A673 (cell line): ENCODE data around the gene KLHDC4. TPM values are rescaled to one million over a fixed set of nuclear protein-coding genes. Genes with fewer than 3 reads are reported as not detected.
"Not testable (repeated sequence)": the region's sequence is repeated elsewhere in the genome, so short reads cannot be mapped to it uniquely, and the experiment has no call there.

Experiments
- BruUV-seq: library from RNA; stranded (reverse); fragments of 400-500 nt; replicated peaks from 2 replicates; lab custom pipeline; 2021; lab: Mats Ljungman, UMichigan
- CTCF ChIA-PET: fragments of 300-600 bp; sonication (Branson Sonifier 250); formaldehyde crosslinking; loops from one replicate; lab custom pipeline; 2022; ENCODE audit warnings: antibody characterized with exemption; lab: Charles Lee
- POLR2A ChIA-PET: fragments of 300-600 bp; sonication (Branson Sonifier 250); formaldehyde crosslinking; loops from one replicate; lab custom pipeline; 2022; ENCODE audit warnings: antibody characterized with exemption; ENCODE audit not compliant: low non-redundant PET; lab: Charles Lee
- DNase-seq: peaks from one replicate; pipeline ENCODE4 v3.0.0-alpha.2; 2015; ENCODE audit warnings: low spot score
- H3K27ac ChIP-seq: fragments of 200-600 bp; sonication (generic); 2 replicates; pipeline ENCODE4 v1.5.1; 2016; ENCODE audit warnings: mixed run types, low read depth, mild to moderate bottlenecking, mixed read lengths, antibody characterized with exemption, low read length; ENCODE audit not compliant: poor library complexity, severe bottlenecking
- H3K27me3 ChIP-seq: fragments of 200-600 bp; sonication (generic); replicated peaks from 2 replicates; pipeline ENCODE4 v1.6.1; 2017; ENCODE audit warnings: mixed run types, low read depth, mild to moderate bottlenecking, mixed read lengths, antibody characterized with exemption, low read length; ENCODE audit not compliant: insufficient read depth, poor library complexity
- H3K36me3 ChIP-seq: fragments of 200-600 bp; sonication (generic); 2 replicates; pipeline ENCODE4 v1.6.1; 2016; ENCODE audit warnings: mixed run types, mild to moderate bottlenecking, mixed read lengths, antibody characterized with exemption, low read length; ENCODE audit not compliant: insufficient read depth, poor library complexity, severe bottlenecking
- H3K4me1 ChIP-seq: fragments of 200-600 bp; sonication (generic); 2 replicates; pipeline ENCODE4 v1.6.1; 2017; ENCODE audit warnings: mixed run types, mild to moderate bottlenecking, mixed read lengths, antibody characterized with exemption, low read length; ENCODE audit not compliant: insufficient read depth, poor library complexity, severe bottlenecking
- H3K4me3 ChIP-seq: fragments of 200-600 bp; sonication (generic); 2 replicates; pipeline ENCODE4 v1.5.1; 2016; ENCODE audit warnings: low read depth, mixed run types, mild to moderate bottlenecking, mixed read lengths, low read length; ENCODE audit not compliant: poor library complexity, severe bottlenecking
- H3K9me3 ChIP-seq: fragments of 200-600 bp; sonication (generic); 2 replicates; pipeline ENCODE4 v1.6.1; 2016; ENCODE audit warnings: mixed run types, low read depth, mild to moderate bottlenecking, mixed read lengths, antibody characterized with exemption, low read length; ENCODE audit not compliant: poor library complexity, severe bottlenecking
- EZH2 ChIP-seq: fragments of 200-600 bp; sonication (generic); IDR thresholded peaks from 2 replicates; pipeline ENCODE4 v1.6.1; 2017; ENCODE audit warnings: borderline replicate concordance, low read depth, mild to moderate bottlenecking, mixed read lengths, antibody characterized with exemption, low read length; ENCODE audit not compliant: poor library complexity, severe bottlenecking
- intact Hi-C: fragments of 100-400 bp; cut with micrococcal nuclease; formaldehyde crosslinking; loops from one replicate; pipeline ENCODE4 v1.10.0; 2022; ENCODE audit not compliant: unreplicated experiment
- total RNA-seq: library from RNA; stranded (reverse); gene quantifications from 2 replicates; pipeline ENCODE4 v1.2.3, GENCODE V29; 2021
- TF ChIP-seq, protein P1 (sequence below): fragments of 300-800, 200-600 bp; sonication (generic); conservative IDR thresholded peaks from 2 replicates; pipeline ENCODE4 v1.5.1; 2017; ENCODE audit warnings: low read depth, mild to moderate bottlenecking, antibody characterized with exemption, low read length, moderate library complexity, mixed read lengths

Gene KLHDC4
- total RNA-seq, 1 experiment from 2014 or later = 86.6 TPM

GRCh38 chr16:87778830-87779579 lies 13.2 kb upstream of the KLHDC4 start:
- no TSS peak for BruUV-seq
- Histone ChIP-seq H3K4me3 (peak overlapping the region; percentile 15), H3K9me3 (no peaks in the 10 kb centered on the region), H3K27ac (peak overlapping the region; percentile 99), H3K27me3 (no peaks in the 10 kb centered on the region), H3K36me3 (no peaks in the 10 kb centered on the region), H3K4me1 (peaks cover 45% of the 10 kb centered on the region)
- intact Hi-C loops = loop anchor here (1.0 to 5.0 kb wide), 5 partner anchors 58 to 783 kb away; no protein-coding TSS in a partner anchor
- DNase-seq = peak; percentile 97
- CTCF ChIA-PET = interaction anchor here (0.5 to 3.4 kb wide), 13 partner anchors 10 to 177 kb away, joined by 3 to 98 read pairs (median 4); partner anchors contain the start of genes KLHDC4 and SLC7A5
- POLR2A ChIA-PET = interaction anchor here (0.5 to 1.6 kb wide), 8 partner anchors 10 to 923 kb away, joined by 3 to 7 read pairs (median 3); no protein-coding TSS in a partner anchor
- TF ChIP-seq, protein P1, sequence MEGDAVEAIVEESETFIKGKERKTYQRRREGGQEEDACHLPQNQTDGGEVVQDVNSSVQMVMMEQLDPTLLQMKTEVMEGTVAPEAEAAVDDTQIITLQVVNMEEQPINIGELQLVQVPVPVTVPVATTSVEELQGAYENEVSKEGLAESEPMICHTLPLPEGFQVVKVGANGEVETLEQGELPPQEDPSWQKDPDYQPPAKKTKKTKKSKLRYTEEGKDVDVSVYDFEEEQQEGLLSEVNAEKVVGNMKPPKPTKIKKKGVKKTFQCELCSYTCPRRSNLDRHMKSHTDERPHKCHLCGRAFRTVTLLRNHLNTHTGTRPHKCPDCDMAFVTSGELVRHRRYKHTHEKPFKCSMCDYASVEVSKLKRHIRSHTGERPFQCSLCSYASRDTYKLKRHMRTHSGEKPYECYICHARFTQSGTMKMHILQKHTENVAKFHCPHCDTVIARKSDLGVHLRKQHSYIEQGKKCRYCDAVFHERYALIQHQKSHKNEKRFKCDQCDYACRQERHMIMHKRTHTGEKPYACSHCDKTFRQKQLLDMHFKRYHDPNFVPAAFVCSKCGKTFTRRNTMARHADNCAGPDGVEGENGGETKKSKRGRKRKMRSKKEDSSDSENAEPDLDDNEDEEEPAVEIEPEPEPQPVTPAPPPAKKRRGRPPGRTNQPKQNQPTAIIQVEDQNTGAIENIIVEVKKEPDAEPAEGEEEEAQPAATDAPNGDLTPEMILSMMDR = peak; percentile 93
- no peak for TF ChIP-seq EZH2

DNA sequence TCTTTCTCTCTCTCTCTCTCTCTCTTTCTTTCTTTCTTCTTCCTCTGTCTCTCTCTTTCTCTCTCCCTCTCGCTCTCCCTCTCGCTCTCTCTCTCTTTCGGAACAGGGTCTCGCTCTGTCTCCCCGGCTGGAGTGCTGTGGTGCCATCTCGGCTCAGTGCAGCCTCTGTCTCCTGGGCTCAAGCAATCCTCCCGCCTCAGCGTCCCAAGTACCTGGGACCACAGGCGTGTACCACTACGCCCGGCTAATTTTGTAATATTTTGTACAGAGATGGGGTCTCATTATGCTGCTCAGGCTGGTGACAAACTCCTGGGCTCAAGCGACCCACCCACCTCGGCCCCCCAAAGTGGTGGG lies 12.7 kb upstream of the KLHDC4 start:
- H3K4me1 ChIP-seq = peaks cover 45% of the 10 kb centered on the region
- peak overlapping the region; percentile 15 for H3K4me3 ChIP-seq
- ChIA-PET POLR2A (interaction anchor here (0.6 to 1.6 kb wide), 4 partner anchors 10 to 93 kb away, joined by 3 to 7 read pairs (median 3); no protein-coding TSS in a partner anchor), CTCF (interaction anchor here (0.5 to 3.4 kb wide), 13 partner anchors 9 to 178 kb away, joined by 3 to 98 read pairs (median 4); partner anchors contain the start of genes KLHDC4 and SLC7A5)
- TF ChIP-seq, protein P1 = no peak
- TF ChIP-seq EZH2 = no peak
- no peaks in the 10 kb centered on the region for H3K36me3 ChIP-seq
- intact Hi-C loops = loop anchor here (5.0 kb wide), 4 partner anchors 59 to 784 kb away; no protein-coding TSS in a partner anchor
- H3K27me3 ChIP-seq = no peaks in the 10 kb centered on the region
- DNase-seq = no peak
- TSS peak; percentile 75 for BruUV-seq
- peak overlapping the region; percentile 99 for H3K27ac ChIP-seq
- H3K9me3 ChIP-seq = no peaks in the 10 kb centered on the region

GRCh38 chr16:87773836-87774235 lies 8.1 kb upstream of the KLHDC4 start:
- H3K36me3 ChIP-seq, intact Hi-C loops, H3K27ac ChIP-seq, BruUV-seq, CTCF ChIA-PET, H3K4me3 ChIP-seq, H3K27me3 ChIP-seq, POLR2A ChIA-PET, H3K9me3 ChIP-seq, DNase-seq: not testable (repeated sequence)
- peaks cover 17% of the 10 kb centered on the region for H3K4me1 ChIP-seq

DNA sequence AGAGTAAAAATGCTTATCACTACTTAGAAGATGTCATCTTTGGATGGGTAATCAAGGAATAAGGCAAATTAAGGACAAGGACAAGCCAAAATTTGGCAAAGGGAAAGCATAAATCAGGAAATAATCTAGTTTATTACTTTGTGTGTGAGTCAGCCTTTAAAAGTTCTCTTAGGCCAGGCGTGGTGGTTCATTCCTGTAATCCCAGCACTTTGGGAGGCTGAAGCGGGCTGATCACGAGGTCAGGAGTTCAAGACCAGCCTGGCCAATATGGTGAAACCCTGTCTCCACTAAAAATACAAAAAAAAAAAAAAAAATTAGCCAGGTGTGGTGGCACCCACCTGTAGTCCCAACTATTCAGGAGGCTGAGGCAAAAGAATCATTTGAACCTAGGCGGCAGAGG lies 1.7 kb upstream of the KLHDC4 start:
- BruUV-seq, CTCF ChIA-PET: not testable (repeated sequence)
- intact Hi-C loops = loop anchor here (5.0 to 10.0 kb wide), 2 partner anchors 363 to 805 kb away; partner anchors contain the start of gene ZC3H18

More for the DNA sequence above, 1.7 kb upstream of the KLHDC4 start:
- H3K27ac ChIP-seq, DNase-seq, H3K4me1 ChIP-seq, H3K27me3 ChIP-seq, H3K9me3 ChIP-seq, H3K36me3 ChIP-seq, H3K4me3 ChIP-seq: not testable (repeated sequence)
- POLR2A ChIA-PET = interaction anchor here (0.5 kb wide), 1 partner anchor 165 kb away, joined by 4 read pairs; the partner anchor contains the start of gene JPH3
